ELR (cell line): ENCODE data around the gene CMTM6.
"Not testable (repeated sequence)": the region's sequence is repeated elsewhere in the genome, so short reads cannot be mapped to it uniquely, and the experiment has no call there.

Experiments used
- DNase-seq: peaks from one replicate; pipeline ENCODE4 v3.0.0-alpha.2; 2015; ENCODE audit warnings: low read depth

CMTM6 gene

GRCh38 chr3:32502118-32502945 lies at the start of gene CMTM6:
CMTM6 (minus strand) TSS chr3:32502852; CDS start chr3:32502745, 107 bp downstream.
- peak; percentile 82 for DNase-seq

- no peak for DNase-seq
These were observed 49.4 kb upstream of the CMTM6 start for GRCh38 chr3:32552013-32552412.

- DNase-seq: no peak
These were observed 48.8 kb upstream of the CMTM6 start for GRCh38 chr3:32551496-32551895.

DNA sequence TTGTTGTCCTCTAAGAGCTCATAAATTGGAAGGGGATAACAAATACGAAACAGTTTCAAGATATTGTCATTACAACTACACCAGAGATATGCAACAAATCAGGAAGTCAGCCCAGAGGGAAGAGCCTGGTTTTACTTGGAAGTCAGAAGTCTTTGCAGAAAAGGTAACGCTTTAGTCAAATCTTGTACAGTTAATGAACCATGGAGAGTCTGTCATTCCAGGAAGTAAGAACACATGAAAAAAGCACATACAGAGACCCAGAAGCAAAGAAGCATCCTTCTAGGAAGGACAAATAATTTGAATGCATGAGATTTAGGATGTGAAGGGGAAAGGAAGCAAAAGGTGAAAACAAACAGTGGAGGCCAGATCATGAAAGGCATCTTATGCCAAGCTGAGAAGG lies 48.4 kb upstream of the CMTM6 start:
- DNase-seq: no peak

GRCh38 chr3:32545305-32545704 lies 42.7 kb upstream of the CMTM6 start:
- no peak for DNase-seq

DNA sequence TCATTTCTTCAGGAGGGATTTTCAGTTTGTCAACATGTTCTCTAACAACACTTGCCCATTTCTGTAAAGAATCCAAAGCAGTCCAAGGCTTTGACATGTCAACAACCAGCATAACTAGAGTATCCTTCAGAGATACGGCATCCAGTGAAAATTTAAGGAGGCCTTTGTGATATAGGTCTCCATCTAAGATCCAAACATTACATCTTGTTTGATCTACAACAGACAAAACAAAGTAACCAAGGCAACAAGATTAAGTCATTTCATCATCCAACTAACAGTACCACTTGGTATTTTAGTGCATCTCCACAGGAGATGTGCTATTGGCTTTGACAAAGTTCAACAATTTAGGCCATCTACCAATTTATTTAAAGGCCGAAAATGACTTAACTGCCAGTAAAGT lies 42.2 kb upstream of the CMTM6 start:
- DNase-seq: no peak

GRCh38 chr3:32542807-32543206 lies 40.2 kb upstream of the CMTM6 start:
- DNase-seq: no peak

DNA sequence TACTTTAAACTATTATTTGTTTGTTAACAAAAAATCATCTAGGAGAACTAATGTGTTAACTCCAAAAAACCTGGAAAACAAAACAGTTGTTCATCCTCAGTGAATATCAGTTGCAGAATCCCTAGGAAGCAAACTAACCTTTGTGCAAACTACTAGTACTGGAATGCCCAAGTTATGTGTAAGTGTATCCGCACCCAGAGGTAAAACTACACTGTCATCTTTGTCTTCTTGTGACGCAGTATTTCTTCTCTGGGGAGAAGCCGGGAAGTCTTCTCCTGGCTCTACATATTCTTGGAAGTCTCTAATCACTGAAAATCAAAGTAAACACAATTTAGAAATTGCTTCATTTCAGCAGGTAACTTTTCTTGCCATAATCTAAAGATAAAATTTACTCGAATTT lies 38.2 kb upstream of the CMTM6 start:
- no peak for DNase-seq

GRCh38 chr3:32532434-32532833 lies 29.8 kb upstream of the CMTM6 start:
- no peak for DNase-seq

DNA sequence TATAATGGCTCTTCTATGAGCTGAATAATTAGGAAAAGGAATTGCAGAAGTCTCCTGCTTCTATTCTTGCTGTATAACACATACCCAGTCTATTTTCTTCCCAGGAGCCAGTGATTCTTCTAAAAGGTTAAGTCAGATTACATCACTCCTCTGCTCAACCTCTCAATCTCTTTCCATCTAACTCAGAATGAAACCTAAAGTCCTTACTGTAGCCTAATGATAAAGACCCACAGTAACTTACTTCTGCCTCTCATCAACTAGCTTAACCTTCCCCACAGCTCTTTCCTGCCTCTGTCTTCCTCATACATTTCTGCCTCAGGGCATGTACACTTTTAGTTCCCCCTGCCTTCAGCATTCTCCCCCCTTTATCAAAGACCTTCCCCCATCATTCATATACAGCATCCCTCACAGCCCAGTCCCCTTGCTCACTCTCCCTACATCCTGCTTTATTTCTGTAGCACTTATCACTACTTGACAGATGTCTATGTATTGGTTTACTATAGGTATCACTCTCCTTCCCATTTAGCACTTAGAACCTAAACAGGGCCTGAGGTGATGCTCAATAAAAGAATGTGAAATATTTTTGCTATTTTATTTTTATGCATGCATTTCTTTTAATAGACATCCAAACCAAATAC lies 28.5 kb upstream of the CMTM6 start:
- DNase-seq: no peak

DNA sequence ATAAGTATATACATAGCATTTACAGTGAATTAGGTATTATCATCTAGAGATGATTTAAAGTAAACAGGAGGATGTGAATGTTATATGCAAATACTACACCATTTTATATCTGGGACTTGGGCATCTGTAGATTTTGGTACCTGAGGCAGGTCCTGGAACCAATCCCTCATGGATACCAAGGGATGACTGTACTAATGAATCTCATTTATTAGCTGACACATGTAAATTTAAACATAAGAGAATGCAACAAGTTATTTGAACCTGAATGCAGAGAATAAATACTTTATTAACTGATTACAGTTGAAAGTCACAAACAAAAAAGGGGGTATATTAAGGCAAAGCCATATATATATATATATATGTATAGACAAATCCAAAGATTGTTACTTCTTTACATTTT lies 23.1 kb upstream of the CMTM6 start:
- no peak for DNase-seq

DNA sequence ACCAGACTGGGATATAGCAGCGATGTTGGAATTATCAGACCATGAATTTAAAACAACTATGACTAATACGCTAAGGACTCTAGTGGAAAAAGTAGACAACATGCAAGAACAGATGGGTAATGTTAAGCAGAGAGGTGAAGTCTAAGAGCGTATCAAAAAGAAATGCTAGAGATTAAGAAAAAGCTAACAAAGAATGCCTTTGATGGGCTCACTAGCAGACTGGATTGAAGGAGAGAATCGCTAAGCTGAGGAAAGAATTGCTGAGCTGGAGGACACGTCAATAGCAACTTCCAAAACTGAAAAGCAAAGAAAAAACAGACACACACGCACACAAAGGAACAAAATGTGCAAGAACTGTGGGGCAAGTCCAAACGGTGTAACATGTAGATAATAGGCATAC lies 20.0 kb upstream of the CMTM6 start:
- no peak for DNase-seq

GRCh38 chr3:32518921-32519320 lies 16.3 kb upstream of the CMTM6 start:
- DNase-seq: not testable (repeated sequence)

DNA sequence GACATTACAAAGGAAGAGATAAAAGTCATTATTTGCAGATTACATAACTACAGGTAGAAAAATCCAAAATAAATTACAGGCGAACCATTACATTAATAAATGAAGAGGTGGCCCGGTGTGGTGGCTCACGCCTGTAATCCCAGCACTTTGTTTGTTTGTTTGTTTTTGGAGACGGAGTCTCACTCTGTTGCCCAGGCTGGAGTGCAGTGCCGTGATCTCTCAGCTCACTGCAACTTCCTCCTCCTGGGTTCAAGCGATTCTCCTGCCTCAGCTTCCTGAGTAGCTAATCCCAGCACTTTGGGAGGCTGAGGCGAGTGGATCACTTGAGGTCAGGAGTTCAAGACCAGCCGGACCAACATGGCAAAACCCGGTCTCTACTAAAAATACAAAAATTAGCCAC lies 14.1 kb upstream of the CMTM6 start:
- DNase-seq: not testable (repeated sequence)

DNA sequence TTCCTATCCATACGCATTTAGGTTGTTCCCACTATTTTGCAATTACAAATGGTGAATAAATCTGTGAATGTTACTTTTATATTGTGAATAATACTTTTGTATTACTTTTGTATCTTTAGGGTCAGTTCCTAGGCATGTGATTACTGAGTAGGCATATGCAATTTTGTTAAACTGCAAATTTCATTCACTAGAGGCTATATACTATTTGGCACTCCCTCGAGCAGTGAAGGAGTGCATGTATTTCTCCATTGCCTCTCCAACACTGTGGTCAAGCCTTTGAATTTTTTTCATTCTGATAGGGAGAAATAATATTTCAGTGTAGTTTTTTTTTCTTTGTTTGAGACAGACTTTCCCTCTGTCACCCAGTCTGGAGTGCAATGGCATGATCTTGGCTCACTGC lies 8.4 kb upstream of the CMTM6 start:
- DNase-seq: no peak

DNA sequence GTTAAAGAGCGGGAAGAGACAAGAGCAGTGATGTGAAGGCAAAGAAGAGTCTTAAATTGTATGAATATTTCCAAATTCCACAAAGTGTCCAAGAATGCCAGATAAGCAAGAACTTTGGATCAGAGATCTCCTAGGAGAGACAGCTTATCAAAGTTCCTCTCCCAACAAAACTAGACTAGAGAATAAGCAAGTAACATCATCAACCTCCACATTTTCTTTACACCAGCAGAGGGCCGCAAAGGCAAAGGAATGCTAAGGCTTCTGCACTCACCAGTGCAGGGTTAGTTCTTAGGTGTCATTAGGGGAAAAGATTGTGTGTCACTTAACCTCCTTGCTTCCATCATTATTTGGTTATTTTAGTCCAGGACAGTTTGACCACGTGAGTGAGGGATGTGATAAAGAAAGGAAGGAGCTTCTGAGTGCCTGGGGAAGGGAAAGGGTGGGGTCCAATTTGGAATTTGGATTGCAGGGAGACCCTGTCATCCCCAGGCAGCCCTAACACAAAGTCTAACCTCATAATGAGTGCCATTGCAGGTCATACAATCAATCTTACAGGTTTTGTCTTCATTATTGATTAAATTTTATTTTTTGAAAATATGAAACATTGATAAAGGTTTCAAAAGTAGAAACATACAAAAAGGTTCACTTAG lies 7.5 kb upstream of the CMTM6 start:
- peak; percentile 72 for DNase-seq

GRCh38 chr3:32508711-32509110 lies 6.1 kb upstream of the CMTM6 start:
- no peak for DNase-seq

GRCh38 chr3:32506466-32506865 lies 3.8 kb upstream of the CMTM6 start:
- no peak for DNase-seq

DNA sequence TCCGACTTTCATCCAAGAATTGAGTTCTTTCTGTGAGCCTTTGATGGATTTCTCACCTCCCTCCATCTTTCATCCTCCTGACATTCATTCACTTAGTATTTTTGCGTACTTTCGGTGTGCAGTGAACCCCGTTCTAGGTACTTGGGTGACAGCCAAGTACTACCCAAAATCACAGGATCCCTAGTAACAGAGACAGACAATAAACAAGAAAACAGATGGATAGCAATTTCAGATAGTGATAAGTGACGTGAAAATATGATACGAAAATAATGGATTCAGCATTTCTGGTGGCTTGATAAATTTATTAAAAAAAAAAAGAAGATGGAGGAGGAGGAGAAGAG lies 264 bp upstream of the CMTM6 start:
- DNase-seq: no peak

GRCh38 chr3:32501783-32502117 lies 902 bp downstream of the CMTM6 start:
- DNase-seq: no peak

DNA sequence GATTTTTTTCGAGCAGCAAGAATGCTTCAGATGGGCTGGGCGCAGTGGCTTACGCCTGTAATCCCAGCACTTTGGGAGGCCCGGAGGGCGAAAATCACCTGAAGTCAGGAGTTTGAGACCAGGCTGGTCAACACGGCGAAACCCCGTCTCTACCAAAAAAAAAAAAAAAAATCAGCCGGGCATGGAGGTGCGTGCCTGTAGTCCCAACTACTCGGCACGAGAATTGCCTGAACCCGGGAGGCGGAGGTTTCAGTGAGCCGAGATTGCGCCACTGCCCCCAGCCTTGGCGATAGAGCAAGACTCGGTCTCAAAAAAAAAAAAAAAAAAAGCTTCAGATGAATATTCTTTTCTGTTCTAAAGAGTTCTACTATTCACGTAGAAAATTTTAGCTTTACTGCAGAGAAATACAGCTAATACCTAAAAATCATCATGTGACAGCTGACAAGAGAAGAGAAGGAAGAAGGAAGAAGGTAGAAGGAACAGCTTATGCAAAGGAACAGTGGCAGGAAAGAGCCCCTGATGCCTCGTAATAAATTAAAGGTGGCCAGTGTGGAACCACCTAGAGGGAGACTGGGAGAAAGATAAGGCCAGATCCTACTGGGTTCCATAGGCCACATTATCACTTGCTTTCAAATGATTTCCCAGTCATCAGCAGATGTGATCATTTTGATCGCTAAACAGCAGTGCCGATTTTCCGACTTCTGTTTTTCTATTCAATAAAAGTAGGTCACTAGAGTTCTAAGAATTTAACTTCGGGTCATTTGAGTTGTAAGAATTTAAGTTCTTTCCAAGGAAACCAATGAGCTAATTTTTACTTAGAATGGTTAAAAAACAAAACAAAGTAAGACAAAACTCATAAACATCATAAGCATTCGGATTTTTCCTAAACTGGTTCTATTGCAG lies 1.5 kb downstream of the CMTM6 start:
- DNase-seq: peak; percentile 8

- DNase-seq: no peak
These were observed 2.4 kb downstream of the CMTM6 start for GRCh38 chr3:32500231-32500630.
